HG02610 (cell line): ENCODE results near the gene RHBDD1.
A peak's percentile ranks its signal among the peaks of the same experiment; 100 is the strongest.

Source experiments
- ATAC-seq: cut with Tn5 transposase; IDR thresholded peaks from one replicate; pipeline ENCODE4 v1.9.1; 2021; ENCODE audit warnings: mild to moderate bottlenecking, moderate library complexity; ENCODE audit not compliant: unreplicated experiment

Gene RHBDD1

DNA sequence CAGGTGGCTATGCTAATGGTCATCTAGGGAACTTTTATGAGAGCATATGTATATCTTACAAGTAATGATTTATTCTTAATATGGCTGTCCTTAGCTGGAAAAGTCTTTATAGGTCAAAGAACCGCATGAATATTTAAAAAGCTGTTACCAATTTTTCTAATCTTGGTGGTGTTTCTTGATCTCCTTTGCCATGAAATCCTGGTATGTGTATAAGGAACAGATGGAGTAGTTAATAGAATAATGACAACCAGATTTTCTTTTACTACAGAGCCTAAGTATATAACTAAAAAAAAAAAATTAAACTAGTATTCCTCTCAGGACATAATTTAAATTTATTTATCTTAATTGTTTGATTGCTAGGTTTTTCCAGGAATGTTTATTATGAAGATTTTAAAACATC lies 74.5 kb downstream of the RHBDD1 start:
- no peak for ATAC-seq

DNA sequence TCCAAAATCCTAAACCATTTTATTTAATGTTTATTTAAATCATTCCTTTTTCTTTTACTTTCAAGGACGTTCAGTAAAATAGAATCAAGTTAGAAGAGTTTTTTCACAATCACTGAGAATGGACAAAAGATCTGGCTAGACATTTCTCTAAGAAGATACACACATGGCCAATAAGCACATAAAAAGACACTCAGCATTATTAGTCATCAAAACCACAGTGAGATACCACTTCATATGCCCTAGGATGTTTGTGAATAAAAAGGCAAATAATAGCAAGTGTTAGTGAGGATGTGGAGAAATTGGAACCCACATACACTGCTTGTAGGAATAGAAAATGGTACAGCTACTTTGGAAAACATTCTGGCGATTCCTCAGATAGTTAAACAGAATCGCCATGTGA lies 76.1 kb downstream of the RHBDD1 start:
- peak; percentile 41 for ATAC-seq

DNA sequence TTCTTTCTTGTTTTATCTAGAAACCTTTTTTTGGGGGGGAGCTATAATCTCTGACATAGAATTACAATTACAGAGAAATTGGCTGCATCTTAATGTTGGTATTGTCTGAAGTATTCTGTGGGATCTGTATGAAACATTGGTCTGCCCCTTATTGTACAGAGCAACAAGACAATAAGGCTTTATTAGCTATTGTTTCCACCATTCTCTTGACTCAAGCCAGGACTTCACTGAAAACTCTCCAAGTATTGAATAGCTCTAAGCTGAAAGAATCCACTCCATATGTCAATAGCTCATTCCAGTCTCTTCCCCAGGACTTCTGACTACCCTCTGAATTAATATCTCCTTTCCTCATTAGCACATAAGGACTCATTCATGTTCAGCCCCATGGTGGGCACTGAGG lies 77.8 kb downstream of the RHBDD1 start:
- ATAC-seq, result no peak

DNA sequence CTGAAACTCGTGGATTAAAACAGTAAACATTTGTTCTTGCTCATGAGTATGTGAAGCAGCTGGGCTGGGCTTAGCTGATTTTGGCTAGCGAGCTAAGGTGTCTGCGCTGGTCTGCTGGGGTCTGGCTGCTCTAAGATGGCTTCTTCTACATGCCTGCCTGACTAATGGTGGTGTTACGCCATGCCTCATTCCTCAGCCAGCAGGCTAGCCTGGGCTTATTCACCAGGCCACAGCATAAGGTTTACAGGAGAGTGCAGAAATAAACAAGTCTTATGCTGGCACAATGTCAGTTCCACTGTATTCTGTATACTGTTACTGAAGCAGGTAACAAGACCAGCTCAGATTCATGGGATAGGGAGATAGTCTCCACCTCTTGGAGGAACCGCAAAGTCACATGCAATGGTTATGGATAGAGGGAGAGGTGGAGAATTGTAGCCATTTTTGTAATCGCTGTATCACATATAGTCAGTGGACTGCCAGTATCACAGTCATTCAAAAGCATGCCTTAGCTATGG lies 80.0 kb downstream of the RHBDD1 start:
- no peak for ATAC-seq

DNA sequence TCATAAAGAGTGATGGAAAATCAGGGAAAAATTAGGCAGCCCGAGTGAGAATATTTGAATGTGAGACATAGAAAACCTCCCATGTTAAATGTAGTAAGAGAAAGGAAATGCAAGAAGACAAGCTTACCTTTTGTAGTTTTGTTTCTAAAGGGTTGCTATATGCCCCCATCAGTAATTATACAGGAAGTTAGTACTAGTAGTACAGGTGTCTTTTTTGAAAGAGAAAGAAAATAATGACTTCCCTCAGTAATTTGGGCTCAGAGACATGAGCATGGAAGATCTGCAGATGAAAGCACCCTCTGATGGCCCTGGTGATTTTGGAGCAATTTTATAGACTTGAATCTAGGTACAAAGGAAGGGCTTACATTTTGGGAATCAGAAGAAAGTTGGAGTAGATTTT lies 80.8 kb downstream of the RHBDD1 start:
- ATAC-seq, result peak; percentile 63

DNA sequence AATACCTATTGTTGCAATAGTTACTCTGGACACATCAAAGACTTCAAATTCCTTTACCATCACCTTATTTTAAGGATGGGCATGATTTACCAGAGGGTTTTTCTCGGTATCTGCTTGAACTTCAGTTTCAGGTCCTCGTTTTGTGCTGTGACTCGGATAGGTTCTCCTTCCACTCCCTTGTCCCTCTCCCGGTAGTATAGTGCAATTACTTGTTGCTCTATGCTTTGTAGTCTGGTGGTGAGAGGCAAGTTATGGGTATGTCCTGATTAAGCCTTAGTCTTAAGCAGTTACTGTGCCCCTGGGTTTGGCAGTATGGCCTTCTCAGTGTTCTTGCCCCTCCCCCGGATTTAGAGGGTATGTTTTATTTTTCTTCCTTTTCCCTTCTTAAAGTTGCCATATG lies 96.6 kb downstream of the RHBDD1 start:
- no peak for ATAC-seq

DNA sequence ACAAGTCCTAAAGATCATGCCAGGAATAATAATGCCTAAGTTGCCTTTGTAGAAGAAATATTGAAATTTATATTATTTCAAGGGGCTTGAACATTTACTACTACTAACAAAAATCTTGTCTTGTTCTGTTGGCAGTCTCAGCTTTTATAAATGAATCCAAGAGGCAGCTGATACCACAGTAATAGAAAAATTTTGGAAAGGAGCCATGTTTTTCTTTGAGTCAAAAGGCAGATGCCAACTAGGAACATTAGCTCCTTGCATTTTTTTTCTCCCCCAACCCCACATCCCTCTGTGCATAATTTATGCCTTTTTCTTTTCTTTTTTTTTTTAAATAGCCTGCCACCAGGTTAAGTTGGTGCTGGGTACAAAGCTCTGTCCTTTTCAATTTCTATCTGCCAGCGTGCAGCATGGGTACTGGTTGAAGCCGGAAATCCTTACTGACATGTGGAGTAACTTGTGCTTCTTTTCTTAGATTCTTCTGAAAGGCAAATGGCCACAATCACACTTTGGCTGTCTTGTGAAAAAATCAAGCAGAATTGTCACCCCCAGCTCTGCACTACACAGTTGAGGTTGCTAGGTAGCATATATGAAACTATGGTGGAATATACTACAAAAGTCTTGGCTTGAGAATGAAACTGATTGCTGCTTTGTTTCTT lies 98.8 kb downstream of the RHBDD1 start:
- no peak for ATAC-seq

DNA sequence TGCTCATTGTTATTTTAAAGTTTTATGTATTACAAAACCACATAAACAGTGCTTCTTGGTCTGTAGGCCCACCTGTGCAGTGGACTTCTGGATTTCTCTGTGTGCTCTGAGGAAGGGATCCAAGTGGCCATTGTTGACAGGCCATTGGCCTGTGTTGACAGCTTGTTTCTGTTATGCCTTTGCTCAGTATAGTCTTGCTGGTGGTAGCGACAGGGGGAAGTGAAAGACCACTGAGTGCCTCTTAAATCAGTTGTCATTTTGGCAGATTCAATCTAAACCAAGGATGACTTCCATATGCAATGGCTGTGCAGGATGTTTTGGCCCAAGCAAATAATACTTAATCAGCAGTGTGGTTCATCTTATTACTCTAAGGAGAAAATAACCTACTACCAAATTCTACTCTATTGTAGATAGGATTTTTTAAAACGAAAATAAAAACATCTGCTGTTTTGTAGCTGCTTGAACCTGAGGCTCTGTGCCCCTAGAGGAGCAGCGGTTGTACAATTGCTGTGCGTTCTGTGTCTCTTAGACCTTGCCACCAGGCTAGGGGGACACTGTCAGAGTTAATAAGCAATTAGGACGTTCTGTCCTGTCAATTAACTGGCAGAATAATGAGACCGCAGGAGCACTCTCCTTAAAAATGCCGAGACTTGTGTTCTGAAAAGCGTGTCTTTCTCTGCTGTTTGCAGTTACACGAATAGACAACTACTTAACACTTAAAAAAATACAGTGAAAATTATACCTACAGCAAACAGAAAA lies 108.2 kb downstream of the RHBDD1 start:
- ATAC-seq, result peak; percentile 64

DNA sequence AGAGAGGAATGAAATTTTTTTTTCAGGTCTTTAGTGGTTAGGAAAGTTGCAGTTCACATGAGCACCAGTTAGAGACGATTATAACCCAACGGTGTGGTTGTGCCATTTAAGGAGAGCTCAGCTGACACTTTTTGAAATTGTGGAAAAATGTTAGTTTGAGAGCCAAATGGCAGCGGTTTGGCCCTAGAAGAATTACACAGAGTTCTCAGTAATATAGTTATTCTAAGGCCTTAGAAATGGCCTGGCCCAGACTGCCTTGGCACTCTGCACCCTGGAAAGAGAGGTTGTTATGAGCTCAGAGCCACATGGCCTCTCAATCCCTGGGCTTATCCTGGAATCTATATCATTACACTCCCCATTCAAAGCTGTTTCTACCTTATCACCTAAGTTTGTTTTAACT lies 117.4 kb downstream of the RHBDD1 start:
- no peak for ATAC-seq

DNA sequence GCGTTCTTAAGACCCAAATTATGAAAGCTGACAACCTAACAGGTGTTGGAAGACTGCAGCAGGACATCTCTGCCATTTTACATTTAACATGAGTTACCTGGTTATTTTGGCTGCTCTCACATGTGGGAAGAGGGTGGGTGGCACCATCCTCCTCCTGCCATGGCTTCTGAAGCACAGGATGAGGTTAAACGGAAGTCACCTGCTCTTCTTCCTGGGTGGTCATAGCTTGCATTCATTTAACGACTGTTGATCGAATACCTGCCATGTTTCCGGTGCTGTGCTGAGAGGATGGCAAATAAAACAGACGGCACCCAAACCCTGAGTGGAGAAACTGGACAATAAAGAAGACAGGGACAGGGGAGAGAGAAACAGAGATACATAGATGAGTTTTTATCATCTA lies 118.0 kb downstream of the RHBDD1 start:
- no peak for ATAC-seq

DNA sequence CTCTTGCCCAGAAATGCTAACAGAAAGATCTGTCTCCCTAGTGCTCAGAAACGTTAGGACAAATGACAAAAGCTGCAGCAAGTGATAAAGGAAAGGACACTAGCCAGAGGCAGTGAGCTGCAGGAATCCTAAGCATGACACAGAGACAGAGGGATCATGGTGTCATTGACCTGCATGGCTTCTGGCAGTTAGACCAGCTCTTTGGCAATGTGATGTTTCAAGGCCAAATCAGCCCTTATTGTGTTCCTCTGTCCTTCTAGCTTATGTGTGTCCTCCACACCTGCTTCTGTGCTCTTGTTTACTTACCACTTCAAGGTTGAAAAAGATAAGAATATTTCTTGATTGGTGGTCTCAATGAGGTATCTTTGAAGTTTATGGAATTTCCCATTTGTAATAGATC lies 120.8 kb downstream of the RHBDD1 start:
- ATAC-seq, result no peak

DNA sequence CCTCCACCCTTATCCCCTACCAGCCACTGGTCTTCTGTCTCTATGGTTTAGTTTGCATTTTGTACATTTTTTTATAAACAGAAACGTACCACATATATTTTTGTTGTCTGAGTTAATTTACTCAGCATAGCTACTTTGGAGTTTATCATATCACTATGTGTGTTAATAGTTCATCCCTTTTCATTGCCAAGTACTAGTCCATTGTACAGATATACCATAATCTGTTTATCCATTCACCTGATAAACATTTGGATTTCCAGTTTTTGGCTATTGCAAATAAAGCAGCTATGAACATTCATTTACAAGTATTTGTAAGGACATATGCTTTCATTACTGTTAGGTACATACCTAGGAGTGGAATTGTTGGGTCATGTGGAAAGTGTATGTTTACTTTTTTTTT lies 123.6 kb downstream of the RHBDD1 start:
- ATAC-seq, result no peak

DNA sequence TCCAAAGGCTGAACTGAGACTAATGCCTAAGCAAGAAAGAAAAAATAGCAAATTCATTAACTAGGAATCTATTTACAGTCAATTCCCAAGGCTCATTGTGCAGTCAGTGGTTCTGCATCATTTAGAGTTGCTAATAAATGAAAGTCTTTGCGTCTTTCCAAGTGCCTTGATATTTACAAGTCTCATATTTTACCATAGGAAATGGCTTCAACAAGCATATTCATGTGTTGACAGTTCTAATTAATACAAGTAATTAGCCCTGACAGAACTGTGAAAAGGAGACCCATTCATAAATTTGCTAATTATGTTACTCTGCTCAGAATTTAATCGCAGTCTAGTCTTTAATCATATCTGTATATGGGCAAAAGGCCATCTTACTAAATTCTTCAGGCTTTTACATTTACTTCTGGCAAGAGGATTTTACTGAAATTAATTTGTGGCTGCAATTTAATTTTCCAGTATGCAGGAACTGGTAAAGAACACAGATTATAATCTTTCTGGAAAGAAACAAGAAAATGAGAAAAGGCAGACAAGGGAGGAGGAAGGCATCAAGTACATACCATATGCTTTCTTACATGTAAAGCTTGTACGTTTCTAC lies 126.4 kb downstream of the RHBDD1 start:
- no peak for ATAC-seq

DNA sequence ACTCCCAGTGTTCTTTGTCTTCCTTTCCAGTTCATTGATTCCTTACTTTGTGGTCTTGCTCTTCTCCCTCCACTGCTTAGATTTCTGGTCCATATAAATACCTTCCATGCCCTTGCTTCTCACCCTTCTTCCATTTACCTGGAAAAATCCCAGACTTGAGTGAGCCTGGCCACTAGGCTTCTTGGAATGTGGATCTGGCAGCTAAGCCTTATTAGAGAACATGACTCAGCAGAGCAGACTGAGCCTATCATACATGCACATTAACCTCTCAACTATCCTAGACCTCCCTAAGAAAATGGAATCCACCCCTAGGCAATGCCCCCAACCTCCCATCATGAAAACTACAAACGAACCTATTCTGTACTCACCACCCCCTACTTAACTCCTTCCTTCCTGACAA lies 127.7 kb downstream of the RHBDD1 start:
- no peak for ATAC-seq

DNA sequence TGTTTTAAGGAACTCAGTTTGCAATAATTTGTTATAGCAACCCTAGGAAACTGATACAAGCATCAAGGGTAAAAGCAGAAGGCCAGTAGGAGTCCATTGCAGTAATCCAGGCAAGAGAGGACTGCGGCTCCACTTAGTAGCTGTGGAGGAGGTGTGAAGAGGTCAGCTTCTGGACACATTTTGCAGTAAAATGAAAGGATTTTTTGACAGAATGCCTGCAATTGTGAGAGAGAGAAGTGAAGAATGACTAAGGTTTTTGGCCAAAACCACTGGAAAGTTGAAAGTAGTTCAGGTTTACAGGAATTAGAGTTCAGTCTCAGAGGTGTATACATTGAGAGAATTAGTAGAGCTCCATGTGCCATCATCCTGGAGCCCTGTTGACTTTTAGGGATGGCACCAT lies 129.5 kb downstream of the RHBDD1 start:
- no peak for ATAC-seq

DNA sequence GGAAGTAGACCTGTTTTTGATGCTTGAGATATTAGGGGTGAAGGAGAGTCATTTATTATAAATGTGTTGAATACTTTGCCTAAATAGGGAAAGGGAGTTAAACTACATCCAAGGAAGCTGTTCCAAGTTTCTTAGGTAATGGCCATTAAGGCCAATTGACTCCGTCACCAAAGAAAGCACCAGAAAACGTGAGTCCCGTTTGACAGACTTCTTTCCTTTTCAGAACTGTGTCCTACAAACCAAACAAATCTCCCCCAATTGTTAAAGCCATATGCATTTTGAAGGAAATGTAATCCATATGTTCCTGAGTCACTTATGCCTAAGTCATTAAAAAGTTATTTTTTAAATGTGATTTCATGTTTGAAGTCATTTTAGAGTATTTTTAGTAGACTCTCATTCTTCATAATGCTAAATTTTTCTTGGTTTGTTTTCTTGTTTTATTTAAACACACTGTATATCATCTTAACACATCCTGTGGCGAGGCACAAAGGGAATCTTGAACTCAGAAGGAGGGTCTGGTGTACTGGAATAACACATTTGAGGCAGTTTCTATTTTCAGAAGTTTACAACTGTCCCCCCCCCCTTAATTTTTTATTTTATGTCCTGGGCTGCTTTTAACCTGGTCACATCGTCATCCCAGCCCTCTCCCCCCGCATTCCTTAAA lies 133.7 kb downstream of the RHBDD1 start:
- no peak for ATAC-seq

DNA sequence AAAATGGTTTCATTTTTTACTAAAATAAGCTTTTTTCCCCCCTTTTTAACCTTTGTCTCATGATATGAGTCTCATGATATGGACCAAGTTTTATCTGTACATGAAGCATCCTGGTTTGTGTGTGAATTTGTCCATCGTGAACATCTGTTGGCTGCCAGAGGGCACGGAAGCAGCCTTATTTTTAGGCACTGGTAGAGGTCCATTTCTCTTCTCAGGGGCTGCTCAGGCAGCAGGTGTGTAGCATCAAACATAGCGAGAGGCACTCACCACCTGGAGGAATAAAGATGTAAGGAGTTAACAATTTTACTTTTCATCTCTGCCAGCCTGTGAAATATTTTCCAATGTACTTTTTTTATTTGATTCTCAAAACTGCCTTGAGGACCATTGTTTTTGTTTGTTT lies 134.5 kb downstream of the RHBDD1 start:
- no peak for ATAC-seq

DNA sequence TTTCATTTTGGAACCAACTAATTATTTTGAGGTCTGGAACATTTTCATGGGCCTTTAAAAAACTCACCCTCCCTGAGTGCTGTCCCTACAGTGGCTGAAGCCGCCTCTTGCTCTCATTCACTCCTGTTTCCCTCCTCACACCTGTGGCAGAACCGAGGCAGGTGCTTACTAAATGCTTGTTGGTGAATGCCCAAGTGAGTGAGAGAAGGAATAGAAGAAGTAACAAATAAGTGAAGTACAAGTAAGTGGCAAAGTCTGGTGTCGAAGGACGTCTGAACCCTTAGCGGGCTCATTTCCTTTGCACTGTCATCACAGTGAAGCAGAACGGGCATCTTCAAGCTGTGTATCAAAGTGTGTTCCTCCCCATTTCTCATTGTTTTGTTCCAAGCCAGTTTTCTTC lies 135.2 kb downstream of the RHBDD1 start:
- peak; percentile 52 for ATAC-seq

DNA sequence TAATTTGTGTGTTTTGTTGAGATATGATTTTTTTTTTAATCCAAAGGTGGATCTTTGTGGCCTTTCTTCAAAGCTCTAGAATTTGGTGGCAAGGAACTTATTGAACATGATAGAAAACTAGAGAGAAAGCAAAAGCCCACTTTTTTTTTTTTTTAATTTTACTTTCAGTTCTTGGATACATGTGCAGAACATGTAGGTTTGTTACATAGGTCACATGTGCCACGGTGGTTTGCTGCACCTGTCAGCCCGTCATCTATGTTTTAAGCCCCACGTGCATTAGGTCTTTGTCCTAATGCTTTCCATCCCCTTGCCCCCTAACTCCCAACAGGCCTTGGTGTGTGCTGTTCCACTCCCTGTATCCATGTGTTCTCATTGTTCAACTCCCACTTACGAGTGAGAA lies 135.9 kb downstream of the RHBDD1 start:
- ATAC-seq, result peak; percentile 50

DNA sequence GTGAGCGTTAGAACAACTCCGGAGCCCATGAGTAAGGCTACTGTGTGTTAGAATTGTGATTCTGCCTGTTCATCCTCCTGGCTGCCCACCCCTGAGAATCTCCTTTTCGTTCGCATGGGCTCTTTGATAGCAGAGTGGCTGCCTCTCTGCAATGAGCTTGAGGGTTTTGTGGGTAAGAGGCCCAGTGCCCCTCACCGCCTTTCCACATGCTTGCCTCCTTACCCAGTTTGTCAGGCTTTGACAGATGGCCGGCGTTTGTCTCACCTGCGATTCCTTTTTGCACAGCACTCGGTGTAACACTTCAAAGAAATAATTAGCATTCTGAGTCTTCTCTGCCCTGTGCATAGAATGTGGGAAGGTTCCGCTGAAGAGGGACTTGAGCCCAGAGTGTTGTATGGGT lies 138.0 kb downstream of the RHBDD1 start:
- ATAC-seq, result no peak

DNA sequence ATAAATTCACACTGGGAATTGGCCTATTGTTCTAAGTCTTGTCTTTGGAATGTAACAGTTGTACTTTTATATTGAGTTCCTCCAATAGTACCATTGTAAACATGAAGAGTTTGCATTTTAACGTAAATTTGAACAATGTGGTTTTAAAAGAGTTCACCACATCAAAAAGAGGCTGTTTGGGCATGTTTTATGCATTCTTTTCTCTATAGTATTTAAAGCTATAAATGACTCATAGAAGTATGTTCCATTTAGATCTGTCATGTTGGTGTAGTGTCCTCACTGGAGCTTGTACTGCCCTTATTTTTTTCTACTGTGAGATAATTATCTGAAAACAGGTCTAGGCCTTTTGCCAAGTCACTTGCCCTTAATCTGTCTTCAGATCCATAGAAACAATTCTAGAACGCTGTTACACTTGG lies 141.9 kb downstream of the RHBDD1 start:
- peak; percentile 62 for ATAC-seq

DNA sequence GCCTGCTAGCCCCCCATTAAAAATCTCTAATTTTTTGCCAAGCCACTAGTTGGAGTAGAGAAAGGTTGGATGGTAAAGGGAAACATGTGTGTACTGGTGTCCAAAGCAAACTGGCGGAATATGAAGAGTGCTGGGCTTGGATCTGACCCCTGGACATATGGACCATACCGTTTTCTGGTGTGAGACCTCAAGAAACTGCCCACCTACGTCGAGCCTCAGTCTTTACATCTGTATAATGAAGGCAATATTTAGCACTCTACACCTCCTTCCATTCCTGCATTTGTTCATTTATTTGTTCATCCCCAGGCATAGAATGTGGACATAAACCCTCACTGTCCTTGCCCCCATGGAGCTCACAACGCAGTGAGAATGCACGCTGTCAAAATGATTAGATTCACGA lies 142.4 kb downstream of the RHBDD1 start:
- no peak for ATAC-seq
